NB4 (cell line): ENCODE measurements around the gene GGT6.

Source experiments
- CTCF ChIP-seq: IDR thresholded peaks from one replicate; pipeline ENCODE4 v1.5.1; 2012; ENCODE audit warnings: low read depth, low read length
- MAX ChIP-seq: IDR thresholded peaks from 2 replicates; pipeline ENCODE4 v1.6.1; 2011; ENCODE audit warnings: low read depth, low read length
- MYC ChIP-seq: IDR thresholded peaks from 2 replicates; pipeline ENCODE4 v1.6.1; 2011; ENCODE audit warnings: low read depth, low read length
- POLR2A ChIP-seq: IDR thresholded peaks from 2 replicates; pipeline ENCODE4 v1.6.1; 2011; ENCODE audit warnings: mild to moderate bottlenecking; ENCODE audit not compliant: insufficient read length; ENCODE audit errors: extremely low read depth

- TF ChIP-seq MAX = no peak
- TF ChIP-seq CTCF = no peak
- TF ChIP-seq MYC = no peak
- no peak for TF ChIP-seq POLR2A
Measured at GRCh38 chr17:4573115-4573514, 12.7 kb upstream of the GGT6 start.
